T-helper 1 cell (primary cell): ENCODE data around the gene SMO.
"Not testable (repeated sequence)": the region's sequence is repeated elsewhere in the genome, so short reads cannot be mapped to it uniquely, and the experiment has no call there.

ENCODE experiments used
- DNase-seq, 5 donors: peaks; one replicate each; pipeline ENCODE4 v3.0.0-alpha.2; 2012 to 2020

Gene SMO

GRCh38 chr7:129209067-129209926, 20.9 kb downstream of the SMO start:
- DNase-seq: no peak

GRCh38 chr7:129210256-129210988, 22.0 kb downstream of the SMO start:
- peak in 3 of 5 donors; percentile 29 to 52 (median 48) for DNase-seq

GRCh38 chr7:129210989-129211312, 22.5 kb downstream of the SMO start:
- DNase-seq: no peak

- DNase-seq: no peak
Observed at GRCh38 chr7:129212126-129212525, 23.7 kb downstream of the SMO start.

- no peak for DNase-seq
Observed at GRCh38 chr7:129212596-129212995, 24.2 kb downstream of the SMO start.

GRCh38 chr7:129213828-129214227, 25.4 kb downstream of the SMO start:
- no peak for DNase-seq

GRCh38 chr7:129215691-129216090, 27.3 kb downstream of the SMO start:
- not testable (repeated sequence) for DNase-seq

GRCh38 chr7:129216101-129216715, 27.8 kb downstream of the SMO start:
- DNase-seq: not testable (repeated sequence)

- DNase-seq: not testable (repeated sequence)
Observed at GRCh38 chr7:129216821-129217416, 28.5 kb downstream of the SMO start.

- DNase-seq: peak; percentile 55 to 76 (median 70)
Observed at GRCh38 chr7:129218514-129219062, 30.2 kb downstream of the SMO start.

- not testable (repeated sequence) for DNase-seq
Observed at GRCh38 chr7:129219166-129219565, 30.7 kb downstream of the SMO start.

GRCh38 chr7:129222064-129222463, 33.6 kb downstream of the SMO start:
- no peak for DNase-seq

GRCh38 chr7:129224251-129225205, 36.1 kb downstream of the SMO start, which contains the start of gene AHCYL2:
Gene AHCYL2 (plus strand): TSS chr7:129225030.
- peak; percentile 97 to 99 (median 98) for DNase-seq

- peak; percentile 32 to 60 (median 46) for DNase-seq
Observed at GRCh38 chr7:129225206-129225930, 36.9 kb downstream of the SMO start.

GRCh38 chr7:129225931-129226572, 37.6 kb downstream of the SMO start:
- DNase-seq: no peak

- no peak for DNase-seq
Observed at GRCh38 chr7:129227646-129228578, 39.5 kb downstream of the SMO start.

- no peak for DNase-seq
Observed at GRCh38 chr7:129228633-129229032, 40.2 kb downstream of the SMO start.

GRCh38 chr7:129231666-129232065, 43.2 kb downstream of the SMO start:
- DNase-seq: no peak

GRCh38 chr7:129238546-129238945, 50.1 kb downstream of the SMO start:
- no peak for DNase-seq
